Upper lobe of right lung (tissue), 1 donor: Measurements from ENCODE around the gene PLXNA4. TPM values are rescaled to one million over a fixed set of nuclear protein-coding genes. Genes with fewer than 3 reads are reported as not detected.
"Not testable (repeated sequence)": the region's sequence is repeated elsewhere in the genome, so short reads cannot be mapped to it uniquely, and the experiment has no call there.

Experiments
- ATAC-seq: fragments of 200-7000 bp; cut with Tn5 transposase; one replicate; pipeline ENCODE4 v1.9.1; 2020; ENCODE audit warnings: mild to moderate bottlenecking, moderate library complexity
- DNase-seq: peaks from one replicate; pipeline ENCODE4 v3.0.0-alpha.2; 2020
- H3K27ac ChIP-seq: fragments of 200-600 bp; one replicate; pipeline ENCODE4 v1.8.0; 2022
- H3K27me3 ChIP-seq: fragments of 200-600 bp; one replicate; pipeline ENCODE4 v1.8.0; 2022; ENCODE audit warnings: mild to moderate bottlenecking
- H3K36me3 ChIP-seq: fragments of 200-600 bp; one replicate; pipeline ENCODE4 v1.8.0; 2022
- H3K4me1 ChIP-seq: fragments of 200-600 bp; one replicate; pipeline ENCODE4 v1.8.0; 2022
- H3K4me3 ChIP-seq: fragments of 200-600 bp; one replicate; pipeline ENCODE4 v1.8.0; 2022; ENCODE audit warnings: mild to moderate bottlenecking
- H3K9me3 ChIP-seq: fragments of 200-600 bp; one replicate; pipeline ENCODE4 v1.8.0; 2022
- CTCF ChIP-seq: fragments of 200-600 bp; IDR thresholded peaks from one replicate; pipeline ENCODE4 v1.8.0; 2022; ENCODE audit warnings: antibody characterized with exemption
- intact Hi-C: fragments of 100-400 bp; cut with DNase I; formaldehyde crosslinking; loops from one replicate; pipeline ENCODE4 v1.11.0; 2022
- total RNA-seq: library from RNA; stranded (reverse); fragmentation: NEBNext Ultra II Directional; extraction: Animal tissue kit (Norgen Biotek cat#: 25700); gene quantifications from one replicate; pipeline ENCODE4 v1.2.1, GENCODE V29; 2021
- donor health status: DM: no; HTN: yes; CAD: no; lungs with severe emphysema.

PLXNA4 gene
- total RNA-seq, 1 donor from 2014 or later: 7.2 TPM

- Histone ChIP-seq H3K9me3 (no peaks in the 10 kb centered on the region), H3K27ac (no peak overlapping the region), H3K4me3 (no peak overlapping the region), H3K4me1 (peaks cover 6% of the 10 kb centered on the region), H3K36me3 (no peaks in the 10 kb centered on the region), H3K27me3 (no peaks in the 10 kb centered on the region)
- ATAC-seq (no peak), DNase-seq (no peak)
- TF ChIP-seq CTCF: no peak
- intact Hi-C loops: no loop called here
Observed at GRCh38 chr7:132392713-132393112, 183.6 kb downstream of the PLXNA4 start.

GRCh38 chr7:132390705-132391104 lies 185.6 kb downstream of the PLXNA4 start:
- Histone ChIP-seq H3K27me3 (no peaks in the 10 kb centered on the region), H3K4me3 (no peak overlapping the region), H3K9me3 (no peaks in the 10 kb centered on the region), H3K4me1 (peaks cover 6% of the 10 kb centered on the region), H3K27ac (no peak overlapping the region), H3K36me3 (no peaks in the 10 kb centered on the region)
- intact Hi-C loops: no loop called here
- DNase-seq (no peak), ATAC-seq (peak; percentile 31)
- no peak for TF ChIP-seq CTCF

- H3K4me1 ChIP-seq, H3K9me3 ChIP-seq, intact Hi-C loops, DNase-seq, H3K27ac ChIP-seq, H3K27me3 ChIP-seq, H3K4me3 ChIP-seq, H3K36me3 ChIP-seq, ATAC-seq: not testable (repeated sequence)
Observed at GRCh38 chr7:132390049-132390448, 186.2 kb downstream of the PLXNA4 start.

- no peak for TF ChIP-seq CTCF
- no peak for DNase-seq
Observed at GRCh38 chr7:132388688-132389087, 187.6 kb downstream of the PLXNA4 start.

GRCh38 chr7:132387596-132387995 lies 188.7 kb downstream of the PLXNA4 start:
- DNase-seq (no peak), ATAC-seq (no peak)
- no peak for TF ChIP-seq CTCF
- no peaks in the 10 kb centered on the region for H3K27me3 ChIP-seq
- intact Hi-C loops: no loop called here
- H3K4me3 ChIP-seq: no peak overlapping the region
- H3K36me3 ChIP-seq: no peaks in the 10 kb centered on the region
- no peaks in the 10 kb centered on the region for H3K4me1 ChIP-seq
- no peak overlapping the region for H3K27ac ChIP-seq
- no peaks in the 10 kb centered on the region for H3K9me3 ChIP-seq

More at GRCh38 chr7:132388688-132389087, 187.6 kb downstream of the PLXNA4 start:
- Histone ChIP-seq H3K4me1 (no peaks in the 10 kb centered on the region), H3K36me3 (no peaks in the 10 kb centered on the region), H3K4me3 (no peak overlapping the region), H3K27me3 (no peaks in the 10 kb centered on the region), H3K9me3 (no peaks in the 10 kb centered on the region), H3K27ac (no peak overlapping the region)
- intact Hi-C loops: no loop called here
- ATAC-seq: no peak

- H3K36me3 ChIP-seq: no peaks in the 10 kb centered on the region
- intact Hi-C loops: no loop called here
- no peaks in the 10 kb centered on the region for H3K9me3 ChIP-seq
- ATAC-seq (peak; percentile 65), DNase-seq (no peak)
- peaks cover 12% of the 10 kb centered on the region for H3K4me1 ChIP-seq
- H3K27ac ChIP-seq: no peak overlapping the region
- no peaks in the 10 kb centered on the region for H3K27me3 ChIP-seq
- TF ChIP-seq CTCF: no peak
- H3K4me3 ChIP-seq: no peak overlapping the region
Observed at GRCh38 chr7:132386201-132386681, 190.0 kb downstream of the PLXNA4 start.
